ENCODE data around the gene SMIM22. TPM values are rescaled to one million over a fixed set of nuclear protein-coding genes. Genes with fewer than 3 reads are reported as not detected.

Gene SMIM22
- total RNA-seq, 1 donor from 2014 or later, result not detected

DNA sequence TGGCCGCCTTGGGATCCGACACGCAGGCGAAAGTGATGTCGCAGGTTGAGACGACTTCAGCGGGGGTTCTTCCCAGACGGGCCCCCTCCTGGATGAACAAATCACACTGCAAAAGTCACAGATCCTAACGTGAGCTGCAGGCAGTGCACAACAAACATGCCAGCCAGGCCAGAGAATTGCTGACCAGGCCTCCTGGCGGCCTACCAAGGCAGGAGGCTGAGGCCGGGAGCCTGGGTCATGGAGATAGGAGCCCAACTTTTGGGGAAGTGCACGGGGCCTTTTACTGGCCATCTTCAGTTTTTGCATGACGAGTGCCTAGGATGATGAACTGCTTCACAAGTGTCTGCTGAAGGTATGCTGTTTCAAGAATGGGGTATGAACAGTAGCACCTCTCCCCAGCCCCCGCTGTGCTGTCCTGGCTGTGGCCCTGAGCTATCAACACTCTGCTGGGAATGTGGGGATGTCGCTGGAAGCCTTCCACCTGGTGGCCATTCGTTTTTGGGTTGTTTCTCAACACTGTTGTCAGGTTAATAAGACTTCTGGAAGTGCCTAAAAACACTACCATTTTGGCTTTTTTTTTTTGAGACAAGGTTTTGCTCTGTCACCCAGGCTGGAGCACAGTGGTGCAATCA is 19.5 kb downstream of the SMIM22 start:
- no peak for DNase-seq (ENCODE audit: low read depth in 2 of 2)

DNA sequence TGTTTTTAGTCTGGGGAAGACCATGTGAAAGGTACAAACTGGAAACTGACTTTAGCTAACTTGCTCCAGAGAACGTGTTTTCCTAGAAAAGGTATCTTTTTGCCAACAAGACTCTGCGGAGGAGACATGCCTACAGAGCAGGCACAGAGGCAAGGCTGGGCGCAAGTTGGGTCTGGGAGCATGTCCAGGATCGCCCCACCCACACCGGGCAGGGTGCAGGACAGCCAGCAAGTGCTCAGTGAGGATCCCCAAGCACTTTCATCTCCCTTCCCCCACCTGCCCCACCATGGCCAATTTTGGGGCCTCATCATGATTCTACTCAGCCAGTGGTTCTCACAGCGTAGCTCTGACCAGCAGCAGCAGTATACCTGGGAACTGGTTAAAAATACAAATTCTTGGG is 25.5 kb downstream of the SMIM22 start:
- no peak for DNase-seq (ENCODE audit: low read depth in 2 of 2)

DNA sequence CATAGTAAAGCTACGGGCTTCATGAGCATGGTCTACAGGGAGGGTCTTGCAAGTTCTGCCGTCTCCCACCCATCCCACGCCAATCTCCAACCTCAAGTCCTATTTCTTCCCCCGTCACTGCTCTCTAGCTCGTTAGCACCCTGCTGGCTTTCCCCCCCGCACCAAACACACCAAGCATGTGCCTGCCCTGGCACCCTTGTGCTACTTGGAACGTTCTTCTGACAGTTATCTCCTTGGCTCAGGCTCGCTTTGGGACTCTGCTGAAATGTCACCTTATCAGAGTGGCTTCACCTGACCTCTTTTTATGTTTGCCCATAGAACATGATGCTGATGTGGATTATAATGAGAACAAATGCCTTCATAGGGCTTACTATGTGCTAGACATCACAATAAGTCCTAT is 30.0 kb downstream of the SMIM22 start:
- DNase-seq (ENCODE audit: low read depth in 2 of 2), result no peak

DNA sequence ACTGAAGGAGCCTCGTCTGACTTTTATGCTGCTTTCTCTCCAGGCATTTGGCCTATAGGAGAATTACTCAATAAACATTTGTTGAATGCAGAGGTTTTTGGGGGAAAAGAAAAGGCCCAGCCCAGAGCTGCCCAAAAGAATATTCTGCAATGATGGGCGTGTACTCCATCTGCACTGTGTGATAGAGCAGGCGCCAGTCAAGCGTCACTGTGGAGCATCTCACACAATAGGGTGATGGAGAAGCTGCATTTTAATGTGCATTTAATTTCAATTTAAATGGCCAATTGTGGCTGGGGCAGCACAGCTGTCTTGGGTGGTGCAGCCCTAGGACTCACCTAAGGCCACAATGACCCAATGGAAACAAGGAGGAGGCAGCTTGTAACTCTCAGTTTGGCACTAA is 31.4 kb downstream of the SMIM22 start:
- no peak for DNase-seq (ENCODE audit: low read depth in 2 of 2)

DNA sequence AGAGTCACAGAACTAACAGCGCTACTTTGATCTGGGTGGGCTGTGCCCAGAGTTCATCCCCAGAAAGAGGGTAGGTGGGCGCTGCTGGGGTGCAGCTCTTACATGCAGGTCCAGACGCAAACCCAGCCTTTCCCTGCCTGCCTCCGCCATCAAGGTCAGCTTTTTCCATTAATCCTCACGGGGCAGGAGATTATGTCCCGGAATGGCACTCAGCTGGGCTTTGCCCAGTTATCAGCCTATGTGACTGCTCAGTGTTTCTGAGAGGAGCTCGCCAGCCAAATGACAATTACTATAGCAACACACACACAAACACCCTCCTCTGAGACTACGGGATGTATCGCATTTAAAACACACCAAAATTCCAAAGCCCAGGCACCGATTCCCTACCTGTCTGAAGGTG is 31.8 kb downstream of the SMIM22 start:
- DNase-seq (ENCODE audit: low read depth in 2 of 2), result no peak

DNA sequence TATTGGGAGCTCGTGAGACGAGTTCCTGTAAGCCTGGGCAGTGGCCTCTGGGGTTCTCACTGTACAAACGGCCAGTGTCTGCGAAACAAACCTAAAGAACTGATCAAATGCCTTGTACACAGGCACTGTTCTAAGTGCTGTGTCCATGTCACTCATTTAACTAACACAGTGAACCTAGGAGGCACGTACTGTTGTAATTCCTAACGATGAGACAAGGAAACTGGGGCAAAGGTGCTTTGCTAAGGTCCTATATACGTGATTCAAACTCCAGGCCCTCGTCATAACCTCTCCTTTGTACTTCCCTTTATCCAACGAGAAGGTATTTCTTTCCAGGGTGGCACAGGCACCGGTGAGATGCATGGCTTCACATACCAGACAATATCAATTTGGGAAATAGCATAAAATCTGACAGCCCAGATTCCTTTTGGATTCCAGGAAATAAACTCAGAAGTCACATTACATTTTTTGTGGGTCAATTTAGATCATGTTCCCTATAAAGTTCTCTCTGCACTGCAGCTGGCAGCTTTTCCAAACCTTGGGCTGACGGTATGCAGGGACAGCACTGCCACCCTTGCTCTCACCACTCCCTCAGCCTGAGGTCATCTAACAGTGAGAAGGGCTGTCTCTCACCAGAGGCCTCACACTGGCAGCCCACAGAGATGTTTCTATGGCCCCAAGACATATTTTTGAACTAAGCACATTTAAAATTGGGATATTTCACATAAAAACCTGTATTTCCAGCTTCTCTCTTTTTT is 33.6 kb downstream of the SMIM22 start:
- no peak for DNase-seq (ENCODE audit: low read depth in 2 of 2)

DNA sequence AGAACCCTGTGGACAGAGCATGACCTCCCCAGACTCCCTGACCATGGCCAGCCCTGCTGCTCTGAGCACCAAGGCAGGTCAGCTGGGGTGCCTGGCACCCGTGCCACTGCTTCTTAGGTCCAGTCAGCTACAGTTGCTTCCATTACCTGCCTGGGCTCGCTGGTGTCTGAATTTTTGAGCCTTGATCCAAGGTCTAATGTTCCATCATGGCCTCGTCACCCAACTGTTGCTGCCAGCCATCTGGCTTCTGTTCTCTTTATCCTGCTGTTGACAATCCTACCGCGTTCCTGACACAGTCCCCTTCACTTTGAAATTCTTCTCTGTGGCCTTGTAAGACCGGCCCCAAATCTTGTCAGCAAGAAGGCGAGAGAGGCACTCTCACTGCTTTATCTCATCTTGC is 35.2 kb downstream of the SMIM22 start:
- DNase-seq (ENCODE audit: low read depth in 2 of 2), result no peak

DNA sequence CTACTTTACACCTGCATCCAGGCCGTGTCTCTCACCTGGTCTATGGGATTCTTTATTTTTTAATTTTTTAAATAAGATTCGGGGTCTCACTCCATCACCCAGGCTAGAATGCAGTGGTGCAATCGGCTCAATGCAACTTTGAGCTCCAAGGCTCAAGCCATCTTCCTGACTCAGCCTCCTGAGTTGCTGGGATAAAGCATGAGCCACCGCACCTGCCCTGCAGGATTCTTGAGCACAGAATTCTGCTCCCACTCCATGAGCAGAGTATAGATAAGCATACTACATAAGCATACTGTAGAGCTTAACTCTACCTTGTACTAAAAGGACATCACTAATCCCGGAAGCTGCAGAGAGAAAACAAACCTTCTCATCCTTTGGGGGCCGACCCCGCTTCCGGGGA is 36.4 kb downstream of the SMIM22 start:
- DNase-seq (ENCODE audit: low read depth in 2 of 2), result no peak

DNA sequence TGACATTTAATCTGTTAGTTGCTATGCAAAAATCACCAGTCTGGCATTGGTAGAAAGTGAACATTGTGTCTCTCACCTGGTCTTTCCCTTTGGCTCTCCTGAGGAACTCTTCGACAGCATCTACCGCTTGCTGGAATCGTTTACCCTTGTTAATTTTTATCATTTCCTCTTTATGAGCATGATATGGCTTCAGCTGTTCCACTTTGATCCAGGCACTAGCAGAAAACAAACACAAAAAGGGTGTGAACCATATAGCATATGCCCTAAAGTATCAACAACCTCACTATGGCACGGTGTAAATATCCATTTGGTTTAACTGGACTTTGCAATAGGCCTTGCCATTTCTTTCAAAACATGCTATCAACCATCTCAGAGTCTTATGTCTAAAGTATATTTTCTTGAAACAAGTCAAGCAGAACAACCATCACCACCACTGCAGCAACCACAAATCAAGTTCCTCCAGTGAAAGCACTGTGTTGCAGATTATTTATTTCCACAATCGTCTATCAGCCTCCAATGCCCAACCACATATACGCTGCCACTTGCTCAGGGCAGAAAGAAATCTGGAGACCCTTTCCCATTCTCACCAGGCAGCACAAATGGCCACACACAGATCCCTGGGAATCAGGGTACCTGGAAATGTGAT is 37.7 kb downstream of the SMIM22 start:
- DNase-seq (ENCODE audit: low read depth in 2 of 2), result no peak

DNA sequence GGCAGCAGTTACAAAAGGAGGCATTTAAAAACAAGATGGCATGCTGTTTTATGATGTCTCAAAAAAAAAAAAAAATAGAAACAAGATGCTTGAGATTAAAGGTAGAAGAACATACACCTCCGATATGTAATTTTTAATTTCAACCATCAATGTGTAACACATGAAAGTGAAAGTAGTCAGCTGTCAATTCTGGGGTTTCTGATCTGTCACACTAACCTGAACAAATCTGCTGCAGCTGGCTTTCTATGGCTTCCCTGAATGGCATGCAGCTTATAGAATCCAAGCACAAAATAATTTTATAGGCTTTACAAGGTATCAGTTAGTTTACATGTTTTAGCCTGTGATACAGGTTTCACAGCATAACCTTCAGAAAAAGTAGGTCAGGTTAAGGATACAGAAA is 38.4 kb downstream of the SMIM22 start:
- no peak for DNase-seq (ENCODE audit: low read depth in 2 of 2)

DNA sequence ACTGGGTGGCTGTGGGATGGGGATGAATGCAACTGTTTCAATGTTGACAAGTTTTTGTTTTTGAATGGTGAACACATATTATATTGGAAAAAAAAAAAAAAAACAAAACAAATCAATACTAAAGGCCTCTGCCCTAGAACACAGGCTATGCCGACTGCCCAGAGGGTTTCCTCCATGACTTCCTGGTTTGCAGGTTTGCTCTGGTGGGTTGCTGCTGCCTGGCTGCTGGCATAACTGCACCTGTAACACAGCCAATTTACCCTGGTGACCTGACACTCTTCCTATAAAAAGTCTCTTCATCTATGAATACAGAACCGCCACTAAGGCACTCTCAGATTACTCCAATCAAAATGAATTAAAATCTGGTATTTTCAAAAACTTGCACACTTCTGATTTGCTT is 41.6 kb downstream of the SMIM22 start:
- DNase-seq (ENCODE audit: low read depth in 2 of 2), result no peak

DNA sequence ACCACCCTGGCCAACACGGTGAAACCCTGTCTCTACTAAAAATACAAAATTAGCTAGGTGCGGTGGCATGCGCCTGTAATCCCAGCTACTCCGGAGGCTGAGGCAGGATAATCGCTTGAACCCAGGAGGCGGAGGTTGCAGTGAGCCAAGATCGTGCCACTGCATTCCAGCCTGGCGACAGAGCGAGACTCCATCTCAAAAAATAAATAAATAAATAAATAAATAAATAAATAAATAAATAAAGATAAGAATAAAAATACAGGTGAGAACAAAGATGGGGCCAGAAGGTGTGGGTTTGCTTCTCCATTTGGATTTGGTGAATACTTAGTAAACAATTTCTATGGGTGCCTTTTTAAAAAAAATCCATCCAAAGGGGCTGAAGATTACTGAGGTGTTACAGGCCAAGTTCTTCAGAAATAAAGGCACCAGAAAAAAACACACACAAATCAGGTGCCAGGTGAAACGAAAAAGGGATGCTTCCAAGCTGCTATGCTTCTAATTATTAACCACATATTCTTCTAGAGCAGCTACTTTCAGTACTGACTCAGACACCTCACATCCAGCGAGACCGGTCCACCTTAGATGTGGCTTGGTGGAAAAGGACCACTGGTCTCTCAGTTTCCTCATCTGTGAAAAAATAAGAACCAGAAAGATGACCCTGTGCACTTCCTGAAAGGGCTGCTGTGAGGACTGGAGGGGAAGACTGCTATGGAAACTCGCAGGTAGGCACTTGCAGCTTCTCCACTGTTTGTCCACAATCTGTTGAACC is 42.7 kb downstream of the SMIM22 start:
- no peak for DNase-seq (ENCODE audit: low read depth in 2 of 2)

DNA sequence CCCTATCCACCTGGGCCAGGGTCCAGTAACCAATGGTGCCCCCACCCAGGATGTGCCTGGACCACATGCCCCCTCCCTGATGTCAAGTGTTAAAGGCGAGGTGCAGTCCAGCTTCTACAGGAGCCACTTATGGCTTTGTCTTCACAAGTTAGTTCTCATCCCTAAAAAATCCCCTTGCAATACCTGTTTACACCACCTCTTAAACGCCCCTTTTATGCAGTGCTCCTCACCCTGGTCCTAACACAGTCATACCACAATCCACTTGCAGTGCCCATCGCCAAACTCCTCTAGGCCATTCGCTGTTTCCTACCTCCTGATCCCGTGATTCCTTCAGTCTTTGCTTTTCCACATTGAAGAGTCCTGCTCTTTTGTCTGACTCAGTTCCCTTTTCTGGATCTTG is 44.8 kb downstream of the SMIM22 start:
- peak in 1 of 2 donors; percentile 20 for DNase-seq (ENCODE audit: low read depth in 2 of 2)

DNA sequence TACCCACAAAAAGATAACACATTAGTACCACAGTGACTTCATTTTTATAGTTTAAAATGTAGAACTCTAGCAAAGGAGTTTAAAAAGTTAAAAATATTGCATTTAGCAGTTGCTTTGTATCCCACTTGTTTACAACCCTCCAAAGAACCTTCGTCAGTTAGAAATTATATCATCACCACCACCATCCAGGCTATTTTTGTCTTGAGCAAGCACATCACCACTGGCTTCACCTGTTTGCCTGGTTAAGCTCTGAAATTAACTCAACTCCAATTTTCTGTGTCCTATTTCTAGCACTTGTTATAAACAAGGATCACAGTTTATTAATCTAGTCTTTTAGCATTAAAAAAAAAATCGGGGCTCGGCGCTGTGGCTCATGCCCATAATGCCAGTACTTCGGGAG is 45.8 kb downstream of the SMIM22 start:
- no peak for DNase-seq (ENCODE audit: low read depth in 2 of 2)

Other genes starting within 250 kb of the SMIM22 start
- gene C16orf96, start 239.0 kb upstream of the SMIM22 start, total RNA-seq, result under 0.01 TPM in 1 of 2 replicates, not detected in the other
- 3.9 and 4.4 TPM in 2 replicates for gene UBALD1, start 180.5 kb upstream of the SMIM22 start, total RNA-seq
- 15.7 and 18.3 TPM in 2 replicates for gene MGRN1, start 170.5 kb upstream of the SMIM22 start, total RNA-seq
- 22.0 and 31.2 TPM in 2 replicates for gene NUDT16L1, start 101.8 kb upstream of the SMIM22 start, total RNA-seq
- gene ANKS3, start 61.1 kb upstream of the SMIM22 start, total RNA-seq, result 10.0 and 21.2 TPM in 2 replicates
- gene DNAAF8, start 60.8 kb upstream of the SMIM22 start, total RNA-seq, result 0.22 and 0.40 TPM in 2 replicates
- 3.7 and 6.2 TPM in 2 replicates for gene ZNF500, start 28.2 kb upstream of the SMIM22 start, total RNA-seq
- not detected in 2 replicates for gene SEPTIN12, start 7.0 kb upstream of the SMIM22 start, total RNA-seq
- gene ROGDI, start 7.3 kb downstream of the SMIM22 start, total RNA-seq, result 22.0 and 33.3 TPM in 2 replicates
- 36.4 and 47.8 TPM in 2 replicates for gene GLYR1, start 51.9 kb downstream of the SMIM22 start, total RNA-seq
- 16.3 and 23.8 TPM in 2 replicates for gene UBN1, start 52.1 kb downstream of the SMIM22 start, total RNA-seq
- gene PPL, start 141.8 kb downstream of the SMIM22 start, total RNA-seq, result 2.4 and 5.4 TPM in 2 replicates
- under 0.01 TPM in 1 of 2 replicates, not detected in the other for gene SEC14L5, start 163.0 kb downstream of the SMIM22 start, total RNA-seq
- gene NAGPA, start 238.6 kb downstream of the SMIM22 start, total RNA-seq, result 11.1 and 14.3 TPM in 2 replicates

All from lung microvascular endothelial cell (primary cell).